A673 (cell line): ENCODE measurements around the gene WDR41. TPM values are rescaled to one million over a fixed set of nuclear protein-coding genes. Genes with fewer than 3 reads are reported as not detected.
"Not testable (repeated sequence)": the region's sequence is repeated elsewhere in the genome, so short reads cannot be mapped to it uniquely, and the experiment has no call there.

Experiments
- BruUV-seq: library from RNA; stranded (reverse); fragments of 400-500 nt; replicated peaks from 2 replicates; lab custom pipeline; 2021; lab: Mats Ljungman, UMichigan
- CTCF ChIA-PET: fragments of 300-600 bp; sonication (Branson Sonifier 250); formaldehyde crosslinking; loops from one replicate; lab custom pipeline; 2022; ENCODE audit warnings: antibody characterized with exemption; lab: Charles Lee
- POLR2A ChIA-PET: fragments of 300-600 bp; sonication (Branson Sonifier 250); formaldehyde crosslinking; loops from one replicate; lab custom pipeline; 2022; ENCODE audit warnings: antibody characterized with exemption; ENCODE audit not compliant: low non-redundant PET; lab: Charles Lee
- DNase-seq: peaks from one replicate; pipeline ENCODE4 v3.0.0-alpha.2; 2015; ENCODE audit warnings: low spot score
- H3K27ac ChIP-seq: fragments of 200-600 bp; sonication (generic); 2 replicates; pipeline ENCODE4 v1.5.1; 2016; ENCODE audit warnings: mixed run types, low read depth, mild to moderate bottlenecking, mixed read lengths, antibody characterized with exemption, low read length; ENCODE audit not compliant: poor library complexity, severe bottlenecking
- H3K27me3 ChIP-seq: fragments of 200-600 bp; sonication (generic); replicated peaks from 2 replicates; pipeline ENCODE4 v1.6.1; 2017; ENCODE audit warnings: mixed run types, low read depth, mild to moderate bottlenecking, mixed read lengths, antibody characterized with exemption, low read length; ENCODE audit not compliant: insufficient read depth, poor library complexity
- H3K36me3 ChIP-seq: fragments of 200-600 bp; sonication (generic); 2 replicates; pipeline ENCODE4 v1.6.1; 2016; ENCODE audit warnings: mixed run types, mild to moderate bottlenecking, mixed read lengths, antibody characterized with exemption, low read length; ENCODE audit not compliant: insufficient read depth, poor library complexity, severe bottlenecking
- H3K4me1 ChIP-seq: fragments of 200-600 bp; sonication (generic); 2 replicates; pipeline ENCODE4 v1.6.1; 2017; ENCODE audit warnings: mixed run types, mild to moderate bottlenecking, mixed read lengths, antibody characterized with exemption, low read length; ENCODE audit not compliant: insufficient read depth, poor library complexity, severe bottlenecking
- H3K4me3 ChIP-seq: fragments of 200-600 bp; sonication (generic); 2 replicates; pipeline ENCODE4 v1.5.1; 2016; ENCODE audit warnings: low read depth, mixed run types, mild to moderate bottlenecking, mixed read lengths, low read length; ENCODE audit not compliant: poor library complexity, severe bottlenecking
- H3K9me3 ChIP-seq: fragments of 200-600 bp; sonication (generic); 2 replicates; pipeline ENCODE4 v1.6.1; 2016; ENCODE audit warnings: mixed run types, low read depth, mild to moderate bottlenecking, mixed read lengths, antibody characterized with exemption, low read length; ENCODE audit not compliant: poor library complexity, severe bottlenecking
- CTCF ChIP-seq: fragments of 300-800, 200-600 bp; sonication (generic); conservative IDR thresholded peaks from 2 replicates; pipeline ENCODE4 v1.5.1; 2017; ENCODE audit warnings: low read depth, mild to moderate bottlenecking, antibody characterized with exemption, low read length, moderate library complexity, mixed read lengths
- EZH2 ChIP-seq: fragments of 200-600 bp; sonication (generic); IDR thresholded peaks from 2 replicates; pipeline ENCODE4 v1.6.1; 2017; ENCODE audit warnings: borderline replicate concordance, low read depth, mild to moderate bottlenecking, mixed read lengths, antibody characterized with exemption, low read length; ENCODE audit not compliant: poor library complexity, severe bottlenecking
- intact Hi-C: fragments of 100-400 bp; cut with micrococcal nuclease; formaldehyde crosslinking; loops from one replicate; pipeline ENCODE4 v1.10.0; 2022; ENCODE audit not compliant: unreplicated experiment
- total RNA-seq: library from RNA; stranded (reverse); gene quantifications from 2 replicates; pipeline ENCODE4 v1.2.3, GENCODE V29; 2021

Gene WDR41
- total RNA-seq, 1 experiment from 2014 or later: 30.4 TPM

- intact Hi-C loops: no loop called here
- TF ChIP-seq EZH2 (no peak), CTCF (no peak)
- Histone ChIP-seq H3K27me3 (no peaks in the 10 kb centered on the region), H3K27ac (no peak overlapping the region), H3K4me1 (no peaks in the 10 kb centered on the region), H3K36me3 (no peaks in the 10 kb centered on the region), H3K4me3 (no peak overlapping the region), H3K9me3 (no peaks in the 10 kb centered on the region)
- no peak for DNase-seq
- BruUV-seq: no TSS peak
- CTCF ChIA-PET: no interaction called here
- POLR2A ChIA-PET: no interaction called here
Observed at GRCh38 chr5:77389746-77390145, 102.4 kb downstream of the WDR41 start.

DNA sequence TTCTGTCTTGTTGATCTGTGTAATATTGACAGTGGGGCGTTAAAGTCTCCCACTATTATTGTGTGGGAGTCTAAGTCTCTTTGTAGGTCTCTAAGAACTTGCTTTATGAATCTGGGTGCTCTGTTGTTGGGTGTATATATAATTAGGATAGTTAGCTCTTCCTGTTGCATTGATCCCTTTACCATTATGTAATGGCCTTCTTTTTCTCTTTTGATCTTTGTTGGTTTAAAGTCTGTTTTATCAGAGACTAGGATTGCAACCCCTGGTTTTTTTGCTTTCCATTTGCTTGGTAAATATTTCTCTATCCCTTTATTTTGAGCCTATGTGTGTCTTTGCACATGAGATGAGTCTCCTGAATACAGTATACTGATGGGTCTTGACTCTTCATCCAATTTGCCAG lies 105.8 kb downstream of the WDR41 start:
- H3K36me3 ChIP-seq, H3K9me3 ChIP-seq, CTCF ChIA-PET, H3K4me3 ChIP-seq, intact Hi-C loops, H3K27ac ChIP-seq, BruUV-seq, POLR2A ChIA-PET, DNase-seq, H3K27me3 ChIP-seq, H3K4me1 ChIP-seq: not testable (repeated sequence)

DNA sequence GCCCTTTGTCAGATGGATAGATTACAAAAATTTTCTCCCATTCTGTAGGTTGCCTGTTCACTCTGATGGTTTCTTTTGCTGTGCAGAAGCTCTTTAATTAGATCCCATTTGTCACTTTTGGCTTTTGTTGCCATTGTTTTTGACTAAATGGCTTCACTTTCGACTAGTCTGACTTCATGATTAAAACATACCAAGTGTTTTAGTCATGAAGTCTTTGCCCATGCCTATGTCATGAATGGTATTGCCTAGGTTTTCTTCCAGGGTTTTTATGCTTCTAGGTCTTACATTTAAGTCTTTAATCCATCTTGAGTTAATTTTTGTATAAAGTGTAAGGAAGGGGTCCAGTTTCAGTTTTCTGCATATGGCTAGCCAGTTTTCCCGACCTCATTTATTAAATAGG lies 108.8 kb downstream of the WDR41 start:
- CTCF ChIA-PET, H3K27me3 ChIP-seq, BruUV-seq, H3K36me3 ChIP-seq, H3K27ac ChIP-seq, H3K4me3 ChIP-seq, POLR2A ChIA-PET, DNase-seq, H3K4me1 ChIP-seq, intact Hi-C loops, H3K9me3 ChIP-seq: not testable (repeated sequence)

Other genes starting within 250 kb of the WDR41 start
- gene OTP, start 146.4 kb upstream of the WDR41 start, total RNA-seq: not detected in 2 replicates